ENCODE measurements around the gene ARHGAP29.
"Not testable (repeated sequence)": the region's sequence is repeated elsewhere in the genome, so short reads cannot be mapped to it uniquely, and the experiment has no call there.

The ARHGAP29 gene

DNA sequence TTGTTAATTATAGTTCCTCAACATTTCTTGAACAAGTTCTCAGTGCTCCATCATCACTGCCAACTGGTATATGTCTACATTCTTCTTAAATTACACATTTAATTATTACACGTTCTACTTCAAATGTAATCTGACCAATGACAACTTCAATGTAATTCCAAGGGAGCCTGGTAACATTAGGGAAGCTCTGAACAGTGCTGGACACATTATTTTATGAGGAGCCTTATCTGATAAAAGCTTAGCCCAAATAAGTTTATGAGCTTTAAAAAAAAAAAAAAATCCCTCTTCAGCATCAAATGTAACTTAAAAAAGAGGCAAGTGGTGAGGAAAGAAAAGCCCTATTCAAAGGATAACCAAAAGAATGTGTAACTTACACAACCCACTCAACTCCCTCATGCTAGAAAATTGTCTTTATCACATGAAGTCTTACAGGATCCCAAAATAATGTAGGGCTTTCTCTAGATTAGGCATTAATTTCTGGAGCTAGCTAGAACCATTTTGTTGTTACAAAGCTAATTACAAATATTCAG is 81.2 kb downstream of the ARHGAP29 start:
- no peaks in the 10 kb centered on the region for H3K9me3 ChIP-seq (ENCODE audit: low read length)
- no peak overlapping the region for H2AFZ ChIP-seq (ENCODE audit: low read length)
- no peaks in the 10 kb centered on the region for H3F3A ChIP-seq (ENCODE audit: insufficient read depth, low read length)
- no peak overlapping the region for H3K27ac ChIP-seq (ENCODE audit: low read depth, low read length, poor library complexity, severe bottlenecking)
- H3K36me3 ChIP-seq (ENCODE audit: insufficient read depth, low read length), result no peaks in the 10 kb centered on the region
- no peak overlapping the region for H3K9ac ChIP-seq (ENCODE audit: low read length)
- no peaks in the 10 kb centered on the region for H3K4me1 ChIP-seq (ENCODE audit: insufficient read depth, low read length, severe bottlenecking)
- no peaks in the 10 kb centered on the region for H3K79me2 ChIP-seq (ENCODE audit: insufficient read depth, low read length)
- no peak overlapping the region for H3K4me3 ChIP-seq (ENCODE audit: low read depth, low read length, poor library complexity, severe bottlenecking)
- no peak overlapping the region for H3K4me2 ChIP-seq (ENCODE audit: low read length)
- no peak for TF ChIP-seq EZH2 (IDR thresholded peaks at IDR 0.05; ENCODE audit: borderline replicate concordance, low read length)
- TF ChIP-seq, protein P1, sequence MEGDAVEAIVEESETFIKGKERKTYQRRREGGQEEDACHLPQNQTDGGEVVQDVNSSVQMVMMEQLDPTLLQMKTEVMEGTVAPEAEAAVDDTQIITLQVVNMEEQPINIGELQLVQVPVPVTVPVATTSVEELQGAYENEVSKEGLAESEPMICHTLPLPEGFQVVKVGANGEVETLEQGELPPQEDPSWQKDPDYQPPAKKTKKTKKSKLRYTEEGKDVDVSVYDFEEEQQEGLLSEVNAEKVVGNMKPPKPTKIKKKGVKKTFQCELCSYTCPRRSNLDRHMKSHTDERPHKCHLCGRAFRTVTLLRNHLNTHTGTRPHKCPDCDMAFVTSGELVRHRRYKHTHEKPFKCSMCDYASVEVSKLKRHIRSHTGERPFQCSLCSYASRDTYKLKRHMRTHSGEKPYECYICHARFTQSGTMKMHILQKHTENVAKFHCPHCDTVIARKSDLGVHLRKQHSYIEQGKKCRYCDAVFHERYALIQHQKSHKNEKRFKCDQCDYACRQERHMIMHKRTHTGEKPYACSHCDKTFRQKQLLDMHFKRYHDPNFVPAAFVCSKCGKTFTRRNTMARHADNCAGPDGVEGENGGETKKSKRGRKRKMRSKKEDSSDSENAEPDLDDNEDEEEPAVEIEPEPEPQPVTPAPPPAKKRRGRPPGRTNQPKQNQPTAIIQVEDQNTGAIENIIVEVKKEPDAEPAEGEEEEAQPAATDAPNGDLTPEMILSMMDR (IDR thresholded peaks at IDR 0.05; ENCODE audit: low read length), result no peak
- no peaks in the 10 kb centered on the region for H3K27me3 ChIP-seq (ENCODE audit: insufficient read depth, low read length)
- no peaks in the 10 kb centered on the region for H3K9me2 ChIP-seq (ENCODE audit: low read depth, low read length)
- no peaks in the 10 kb centered on the region for H4K20me1 ChIP-seq (ENCODE audit: insufficient read depth, low read length)

DNA sequence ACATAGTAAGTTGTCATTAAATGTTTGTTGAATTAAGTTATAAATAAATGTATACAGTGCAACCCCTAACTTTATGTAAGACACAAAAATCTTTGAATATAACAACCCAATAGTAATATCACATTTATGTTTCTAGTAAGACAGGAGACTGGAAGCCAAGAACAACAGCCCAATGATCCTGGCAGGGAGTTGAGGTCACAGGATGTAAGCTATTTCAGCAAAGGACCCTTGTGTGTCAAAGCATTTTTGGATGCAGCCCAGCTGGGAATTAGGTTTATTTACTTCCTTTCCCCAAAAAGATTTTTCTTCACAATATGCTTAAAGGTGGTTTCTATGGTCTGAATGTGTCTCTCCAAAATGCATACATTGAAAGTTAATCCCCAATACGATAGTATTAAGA is 82.4 kb downstream of the ARHGAP29 start:
- H3K36me3 ChIP-seq (ENCODE audit: insufficient read depth, low read length), result no peaks in the 10 kb centered on the region
- no peaks in the 10 kb centered on the region for H3K4me1 ChIP-seq (ENCODE audit: insufficient read depth, low read length, severe bottlenecking)
- H3F3A ChIP-seq (ENCODE audit: insufficient read depth, low read length), result no peaks in the 10 kb centered on the region
- no peaks in the 10 kb centered on the region for H4K20me1 ChIP-seq (ENCODE audit: insufficient read depth, low read length)
- no peaks in the 10 kb centered on the region for H3K79me2 ChIP-seq (ENCODE audit: insufficient read depth, low read length)
- H3K4me2 ChIP-seq (ENCODE audit: low read length), result no peak overlapping the region
- no peaks in the 10 kb centered on the region for H3K9me3 ChIP-seq (ENCODE audit: low read length)
- H2AFZ ChIP-seq (ENCODE audit: low read length), result no peak overlapping the region
- no peaks in the 10 kb centered on the region for H3K27me3 ChIP-seq (ENCODE audit: insufficient read depth, low read length)
- TF ChIP-seq, protein P1 (IDR thresholded peaks at IDR 0.05; ENCODE audit: low read length), result no peak
- H3K27ac ChIP-seq (ENCODE audit: low read depth, low read length, poor library complexity, severe bottlenecking), result no peak overlapping the region
- H3K4me3 ChIP-seq (ENCODE audit: low read depth, low read length, poor library complexity, severe bottlenecking), result no peak overlapping the region
- no peaks in the 10 kb centered on the region for H3K9me2 ChIP-seq (ENCODE audit: low read depth, low read length)
- H3K9ac ChIP-seq (ENCODE audit: low read length), result no peak overlapping the region

DNA sequence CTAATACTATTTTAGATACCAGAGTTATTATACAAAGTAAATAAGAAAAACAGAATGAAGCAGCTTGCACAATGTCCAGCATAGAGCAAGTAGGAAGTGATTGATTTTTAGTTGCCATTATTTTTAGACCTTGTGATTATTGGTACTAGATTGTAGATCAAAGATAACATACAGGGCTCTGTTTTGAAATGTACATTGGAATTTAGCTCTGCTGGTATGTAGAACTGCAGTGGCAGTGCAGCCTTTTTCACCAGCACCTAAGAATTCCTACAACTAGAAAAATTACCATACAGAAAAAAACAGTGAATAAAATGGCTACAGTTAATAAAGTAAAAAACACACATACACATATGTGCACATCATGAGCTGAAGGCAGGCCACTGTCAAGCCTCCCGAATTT is 84.3 kb downstream of the ARHGAP29 start:
- Histone ChIP-seq H3K4me3 (ENCODE audit: low read depth, low read length, poor library complexity, severe bottlenecking) (no peak overlapping the region), H3K9me2 (ENCODE audit: low read depth, low read length) (no peaks in the 10 kb centered on the region), H3K4me1 (ENCODE audit: insufficient read depth, low read length, severe bottlenecking) (no peaks in the 10 kb centered on the region), H3K4me2 (ENCODE audit: low read length) (no peak overlapping the region), H3K9me3 (ENCODE audit: low read length) (no peaks in the 10 kb centered on the region), H4K20me1 (ENCODE audit: insufficient read depth, low read length) (no peaks in the 10 kb centered on the region), H3K9ac (ENCODE audit: low read length) (no peak overlapping the region), H3K36me3 (ENCODE audit: insufficient read depth, low read length) (no peaks in the 10 kb centered on the region), H3K27ac (ENCODE audit: low read depth, low read length, poor library complexity, severe bottlenecking) (no peak overlapping the region), H3K79me2 (ENCODE audit: insufficient read depth, low read length) (no peaks in the 10 kb centered on the region), H3F3A (ENCODE audit: insufficient read depth, low read length) (no peaks in the 10 kb centered on the region), H3K27me3 (ENCODE audit: insufficient read depth, low read length) (no peaks in the 10 kb centered on the region), H2AFZ (ENCODE audit: low read length) (no peak overlapping the region)
- TF ChIP-seq, protein P1 (IDR thresholded peaks at IDR 0.05; ENCODE audit: low read length), result no peak
- TF ChIP-seq EZH2 (IDR thresholded peaks at IDR 0.05; ENCODE audit: borderline replicate concordance, low read length), result no peak

DNA sequence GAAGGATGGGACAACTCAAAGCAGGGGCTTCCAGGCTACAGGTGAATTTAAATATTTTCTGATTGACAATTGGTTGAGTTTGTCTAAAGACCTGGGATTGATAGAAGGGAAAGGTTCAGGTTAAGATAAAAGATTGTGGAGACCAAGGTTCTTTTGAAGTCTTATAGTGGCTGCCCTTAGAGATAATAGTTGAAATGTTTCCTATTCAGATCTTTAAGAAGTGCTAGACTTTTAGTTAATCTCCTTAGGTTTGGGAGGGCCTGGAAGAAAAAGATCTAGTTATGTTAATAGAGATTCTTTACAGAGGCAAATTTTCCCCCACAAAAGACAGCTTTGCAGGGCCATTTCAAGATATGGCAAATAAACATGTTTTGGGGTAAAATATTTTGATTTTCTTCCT is 88.2 kb downstream of the ARHGAP29 start:
- not testable (repeated sequence) for H3F3A ChIP-seq (ENCODE audit: insufficient read depth, low read length); H3K4me2 ChIP-seq (ENCODE audit: low read length); H4K20me1 ChIP-seq (ENCODE audit: insufficient read depth, low read length); H3K36me3 ChIP-seq (ENCODE audit: insufficient read depth, low read length); H3K27ac ChIP-seq (ENCODE audit: low read depth, low read length, poor library complexity, severe bottlenecking); H3K79me2 ChIP-seq (ENCODE audit: insufficient read depth, low read length); H3K4me3 ChIP-seq (ENCODE audit: low read depth, low read length, poor library complexity, severe bottlenecking); H3K9me2 ChIP-seq (ENCODE audit: low read depth, low read length); H3K4me1 ChIP-seq (ENCODE audit: insufficient read depth, low read length, severe bottlenecking); H3K27me3 ChIP-seq (ENCODE audit: insufficient read depth, low read length); H3K9ac ChIP-seq (ENCODE audit: low read length); H2AFZ ChIP-seq (ENCODE audit: low read length); H3K9me3 ChIP-seq (ENCODE audit: low read length)
